Pancreas (tissue), 10 donors: ENCODE measurements around the gene PHACTR3. TPM values are rescaled to one million over a fixed set of nuclear protein-coding genes. Genes with fewer than 3 reads are reported as not detected.

Source experiments
- ATAC-seq, 4 donors: fragments of 200-7000 bp; cut with Tn5 transposase; one replicate each; pipeline versions ENCODE4 v1.8.0 to v1.9.1; 2020; ENCODE audit warnings: mild to moderate bottlenecking in 4 of 4, moderate library complexity in 4 of 4
- DNase-seq, 6 donors: peaks; one replicate each; pipeline ENCODE4 v3.0.0-alpha.2; 2020
- FAIRE-seq: peaks from 2 replicates; lab custom pipeline; 2012; peaks lifted over from hg19 to GRCh38; lab: Jason Lieb, UNC
- H3K27ac ChIP-seq, 4 donors: fragments of 200-600 bp; sonication (generic); 1 replicate in 3 of 4; 2 replicates in 1 of 4; pipeline versions ENCODE4 v1.5.0 to v1.8.0; 2020
- H3K27me3 ChIP-seq, 4 donors: fragments of 200-600 bp; one replicate each; pipeline ENCODE4 v1.8.0; 2021
- H3K36me3 ChIP-seq, 3 donors: fragments of 200-600 bp; sonication (generic) in 1 of 3; one replicate each; pipeline versions ENCODE4 v1.5.0 to v1.8.0; 2020 to 2021
- H3K4me1 ChIP-seq, 3 donors: fragments of 200-600 bp; one replicate each; pipeline ENCODE4 v1.8.0; 2021
- H3K4me3 ChIP-seq, 4 donors: fragments of 200-600 bp; sonication (generic) in 2 of 4; one replicate each; pipeline versions ENCODE4 v1.5.0 to v1.8.0; 2020 to 2021
- H3K9me3 ChIP-seq, 4 donors: fragments of 200-600 bp; one replicate each; pipeline ENCODE4 v1.8.0; 2021
- CTCF ChIP-seq, 4 donors: fragments of 200-600 bp; sonication (generic) in 3 of 4; IDR thresholded peaks; one replicate each; pipeline versions ENCODE4 v1.5.0 to v1.8.0; 2021; ENCODE audit warnings: antibody characterized with exemption in 4 of 4
- WGBS, 2 donors: extraction: QIAGEN DNeasy Blood & Tissue Kit; methylation state at CpG; one replicate each; pipeline ENCODE4 v1.1.7; 2013; 5-methylcytosine and 5-hydroxymethylcytosine counted together
- intact Hi-C, 3 donors: fragments of 100-400 bp; cut with DNase I; formaldehyde crosslinking; loops; one replicate each; pipeline versions ENCODE4 v1.11.1 to v1.14.2; 2022
- polyA plus RNA-seq, 2 donors: library from polyadenylated mRNA; stranded (reverse); fragments of 200-250 nt; gene quantifications; one replicate each; pipeline ENCODE4 v1.2.3, GENCODE V29; 2013
- total RNA-seq, 6 donors: library from RNA; stranded (reverse); fragmentation: NEBNext Ultra II Directional in 4 of 6; extraction: Animal tissue kit (Norgen Biotek cat#: 25700) in 4 of 6; gene quantifications; one replicate each; pipeline versions ENCODE4 v1.2.1 to v1.2.4, GENCODE V29; 2021 to 2023
- donor health status: healthy with polysubstance abuse.
- donor health status: DM: no; HTN: no; CAD: no; lungs with moderate emphysema.
- donor health status: DM: no; HTN: no; CAD: no.
- donor health status: control.
- donor health status: control.
- donor health status: Bipolar disorder and iron deficiency.
- donor health status: DM: yes; HTN: yes; CAD: no.
- donor health status: DM: no; HTN: no; CAD: no.
- donor health status: DM: no; HTN: no; CAD: no.
- donor health status: DM: yes; HTN: yes; CAD: no.

Gene PHACTR3
- total and polyA plus RNA-seq, 8 donors = 0.14 to 1.5 (median 0.35) TPM; not detected in 3

- no peaks in the 10 kb centered on the region for H3K4me1 ChIP-seq
- no peak overlapping the region for H3K27ac ChIP-seq
- FAIRE-seq = no peak
- H3K4me3 ChIP-seq = no peak overlapping the region
- WGBS, 2 donors = 57 to 82% methylated on average over 9 of the region's 9 CpGs
- H3K9me3 ChIP-seq = no peaks in the 10 kb centered on the region
- no peaks in the 10 kb centered on the region for H3K36me3 ChIP-seq
- ATAC-seq = no peak
- no peak for TF ChIP-seq CTCF (IDR thresholded peaks at IDR 0.05)
- DNase-seq = no peak
- H3K27me3 ChIP-seq = no peaks in the 10 kb centered on the region
- intact Hi-C loops = no loop called here
Measured at GRCh38 chr20:59672576-59672975, 68.2 kb downstream of the PHACTR3 start.

GRCh38 chr20:59673288-59673997 is 69.1 kb downstream of the PHACTR3 start:
- TF ChIP-seq CTCF (IDR thresholded peaks at IDR 0.05) = no peak
- intact Hi-C loops = no loop called here
- no peaks in the 10 kb centered on the region for H3K4me1 ChIP-seq
- no peaks in the 10 kb centered on the region for H3K9me3 ChIP-seq
- no peak overlapping the region for H3K4me3 ChIP-seq
- ATAC-seq (no peak), DNase-seq (no peak), FAIRE-seq (no peak)
- no peaks in the 10 kb centered on the region for H3K27me3 ChIP-seq
- H3K36me3 ChIP-seq = no peaks in the 10 kb centered on the region
- no peak overlapping the region for H3K27ac ChIP-seq
- 74 to 78% methylated on average over 16 of the region's 16 CpGs for WGBS, 2 donors

- Histone ChIP-seq H3K27me3 (no peaks in the 10 kb centered on the region), H3K27ac (no peak overlapping the region), H3K4me1 (no peaks in the 10 kb centered on the region), H3K4me3 (no peak overlapping the region), H3K9me3 (no peaks in the 10 kb centered on the region), H3K36me3 (no peaks in the 10 kb centered on the region)
- no peak for ATAC-seq
- intact Hi-C loops = no loop called here
- DNase-seq = no peak
- FAIRE-seq = no peak
- 52 to 54% methylated on average over 10 of the region's 10 CpGs for WGBS, 2 donors
- no peak for TF ChIP-seq CTCF (IDR thresholded peaks at IDR 0.05)
Measured at GRCh38 chr20:59673998-59674445, 69.7 kb downstream of the PHACTR3 start.

GRCh38 chr20:59676126-59676850 is 71.9 kb downstream of the PHACTR3 start:
- H3K4me3 ChIP-seq = no peak overlapping the region
- ATAC-seq (no peak), FAIRE-seq (no peak), DNase-seq (no peak)
- TF ChIP-seq CTCF (IDR thresholded peaks at IDR 0.05) = no peak
- no peak overlapping the region for H3K27ac ChIP-seq
- H3K9me3 ChIP-seq = no peaks in the 10 kb centered on the region
- H3K4me1 ChIP-seq = no peaks in the 10 kb centered on the region
- intact Hi-C loops = no loop called here
- no peaks in the 10 kb centered on the region for H3K27me3 ChIP-seq
- no peaks in the 10 kb centered on the region for H3K36me3 ChIP-seq
- WGBS, 2 donors = 46 to 47% methylated on average over 11 of the region's 11 CpGs

- ATAC-seq (no peak), DNase-seq (no peak), FAIRE-seq (no peak)
- intact Hi-C loops = no loop called here
- Histone ChIP-seq H3K27ac (no peak overlapping the region), H3K4me1 (no peaks in the 10 kb centered on the region), H3K4me3 (no peak overlapping the region), H3K9me3 (no peaks in the 10 kb centered on the region), H3K36me3 (no peaks in the 10 kb centered on the region), H3K27me3 (no peaks in the 10 kb centered on the region)
- TF ChIP-seq CTCF (IDR thresholded peaks at IDR 0.05) = no peak
- WGBS, 2 donors = 18 to 19% methylated on average over 4 of the region's 4 CpGs
Measured at GRCh38 chr20:59676851-59677182, 72.5 kb downstream of the PHACTR3 start.
